Measurements from ENCODE around the gene S100A13.
"Not testable (repeated sequence)": the region's sequence is repeated elsewhere in the genome, so short reads cannot be mapped to it uniquely, and the experiment has no call there.

S100A13 gene

DNA sequence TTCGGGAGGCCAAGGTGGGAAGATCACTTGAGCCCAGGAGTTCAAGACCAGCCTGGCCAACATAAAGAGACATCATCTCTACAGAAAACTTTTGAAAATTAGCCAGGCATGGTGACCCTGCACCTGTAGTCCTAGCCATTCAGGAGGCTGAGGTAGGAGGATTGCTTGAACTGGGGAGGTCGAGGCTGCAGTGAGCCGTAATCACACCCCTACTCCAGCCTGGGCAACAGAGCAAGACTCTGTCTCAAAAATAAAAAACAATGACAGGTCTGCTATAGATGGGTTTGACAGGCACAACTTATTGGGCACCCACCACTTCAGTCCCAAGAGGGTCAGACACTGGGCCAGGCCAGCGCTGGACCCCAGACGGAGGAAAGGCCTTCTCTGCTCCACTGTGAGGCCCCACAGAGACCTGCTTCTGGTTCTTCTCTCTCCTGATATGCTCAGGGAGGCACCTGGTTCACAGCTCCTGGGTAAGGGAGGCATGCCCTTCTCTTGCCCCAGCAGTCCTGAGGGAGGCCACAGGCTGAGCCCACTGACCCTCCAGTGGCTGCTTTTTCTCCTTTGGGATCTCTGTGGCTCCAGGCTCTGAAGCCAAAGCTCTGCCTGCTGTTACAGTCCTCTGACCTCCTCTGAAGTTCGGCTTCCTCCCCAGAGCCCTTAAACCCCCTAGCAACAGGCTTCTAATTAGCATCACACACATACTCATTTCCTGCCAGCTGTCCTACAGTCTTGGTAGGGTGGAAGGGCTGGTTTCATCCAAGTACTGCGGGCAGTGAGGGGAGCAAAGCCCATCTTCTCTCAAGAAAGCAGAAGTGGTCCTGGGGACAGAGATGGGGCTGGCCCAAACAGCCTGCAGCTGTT, 28.8 kb downstream of the S100A13 start:
- peak; percentile 99 for DNase-seq

DNA sequence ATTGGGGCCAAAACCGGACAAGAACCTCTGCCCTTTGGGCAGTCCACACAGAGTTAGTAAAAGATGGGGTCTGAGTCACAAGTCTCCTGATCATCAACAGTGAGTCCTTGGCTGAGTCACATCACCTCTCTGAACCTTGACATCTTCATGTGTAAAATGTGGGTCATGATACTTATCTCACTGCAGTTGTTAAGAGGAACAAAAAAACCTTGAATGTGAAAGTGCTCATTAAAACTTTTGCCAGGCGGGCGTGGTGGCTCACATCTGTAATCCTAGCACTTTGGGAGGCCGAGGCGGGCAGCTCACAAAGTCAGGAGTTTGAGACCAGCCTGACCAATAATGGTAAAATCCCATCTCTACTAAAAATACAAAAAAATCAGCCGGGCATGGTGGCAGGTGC, 30.1 kb downstream of the S100A13 start:
- DNase-seq = no peak

DNA sequence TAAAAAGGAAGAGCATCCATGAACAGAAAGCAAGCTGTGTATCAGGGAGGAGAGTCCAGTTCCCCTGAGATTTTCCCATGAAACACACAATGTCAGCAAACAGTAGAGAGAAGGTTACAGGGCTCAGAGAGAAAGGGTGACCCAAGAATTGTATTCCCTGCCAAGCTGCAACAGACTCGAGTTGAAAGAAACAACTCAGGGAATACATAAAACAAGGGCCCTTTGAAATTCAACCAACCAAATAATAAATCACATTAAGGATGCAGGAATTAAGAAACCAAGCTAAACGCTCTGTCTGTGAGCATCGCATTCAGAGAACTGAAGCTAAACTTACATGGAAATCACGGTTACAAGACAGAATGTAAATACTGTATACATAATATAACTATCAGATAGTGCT, 34.6 kb downstream of the S100A13 start:
- DNase-seq = no peak

DNA sequence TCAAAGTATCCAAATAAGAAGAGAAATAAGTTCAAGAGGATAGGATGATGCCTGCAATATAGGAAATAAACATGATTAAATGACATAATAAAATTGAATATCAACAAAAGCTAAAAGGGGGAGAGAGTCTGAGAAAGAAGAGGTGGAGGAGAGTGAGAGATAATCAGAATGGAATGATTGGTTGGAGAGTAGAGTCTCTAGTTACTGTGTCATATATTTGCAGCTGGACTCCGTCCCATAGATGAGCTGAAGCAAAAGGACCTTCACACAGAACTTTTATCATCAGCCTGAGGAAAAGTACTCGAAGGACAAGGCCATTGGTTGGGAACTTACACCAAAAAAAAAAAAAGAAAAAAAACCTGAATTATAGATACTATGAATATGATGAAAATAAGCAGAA, 38.8 kb downstream of the S100A13 start:
- no peak for DNase-seq

DNA sequence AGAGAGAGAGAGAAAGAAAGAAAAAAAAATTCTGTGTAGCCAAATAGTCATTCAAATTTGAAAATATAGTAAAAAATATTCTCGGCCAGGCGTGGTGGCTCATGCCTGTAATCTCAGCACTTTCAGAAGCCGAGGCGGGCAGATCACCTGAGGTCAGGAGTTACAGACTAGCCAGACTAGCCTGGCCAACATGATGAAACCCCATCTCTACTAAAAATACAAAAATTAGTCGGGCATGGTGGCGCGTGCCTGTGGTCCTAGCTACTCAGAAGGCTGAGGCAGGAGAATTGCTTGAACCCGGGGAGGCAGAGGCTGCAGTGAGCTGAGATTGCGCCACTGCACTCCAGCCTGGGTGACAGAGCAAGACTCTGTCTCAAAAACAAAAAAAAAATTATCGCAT, 39.3 kb downstream of the S100A13 start:
- DNase-seq = not testable (repeated sequence)

DNA sequence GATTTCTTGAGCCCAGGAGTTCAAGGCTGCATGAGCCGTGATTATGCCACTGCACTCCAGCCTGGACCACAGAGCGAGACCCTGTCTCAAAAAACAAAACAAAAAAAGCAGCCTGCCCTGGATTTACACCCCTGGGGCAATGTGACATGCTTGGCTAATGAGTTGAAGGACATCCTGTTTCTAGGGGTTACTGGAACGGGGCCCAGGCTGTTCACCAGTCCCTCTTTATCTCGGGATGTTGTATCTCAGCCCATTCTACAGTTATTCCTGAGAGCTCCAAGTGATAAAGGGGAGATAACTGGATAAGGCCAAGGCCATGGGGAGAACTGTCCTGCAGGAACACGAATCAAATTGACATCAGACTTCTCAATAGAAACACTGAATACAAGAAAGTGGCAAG, 40.0 kb downstream of the S100A13 start:
- no peak for DNase-seq

DNA sequence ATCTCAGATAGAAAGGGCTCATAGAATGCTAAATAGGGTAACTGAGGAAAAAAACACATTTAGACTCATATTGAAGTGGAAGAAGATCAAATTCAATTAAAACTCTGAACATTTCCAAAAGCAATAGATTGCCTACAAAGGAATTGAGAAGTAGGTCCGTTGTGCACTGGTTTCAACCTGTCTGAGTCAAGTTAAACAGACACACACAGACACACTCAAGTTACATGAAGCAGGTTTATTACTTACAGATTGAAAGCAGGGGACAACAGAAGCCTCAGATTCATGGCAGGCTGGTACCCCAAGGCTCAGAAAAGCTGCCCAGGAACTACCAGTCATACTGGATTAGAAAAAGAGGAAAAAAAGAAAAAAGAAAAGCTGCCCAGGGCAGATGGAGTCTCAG, 41.0 kb downstream of the S100A13 start:
- DNase-seq = no peak

DNA sequence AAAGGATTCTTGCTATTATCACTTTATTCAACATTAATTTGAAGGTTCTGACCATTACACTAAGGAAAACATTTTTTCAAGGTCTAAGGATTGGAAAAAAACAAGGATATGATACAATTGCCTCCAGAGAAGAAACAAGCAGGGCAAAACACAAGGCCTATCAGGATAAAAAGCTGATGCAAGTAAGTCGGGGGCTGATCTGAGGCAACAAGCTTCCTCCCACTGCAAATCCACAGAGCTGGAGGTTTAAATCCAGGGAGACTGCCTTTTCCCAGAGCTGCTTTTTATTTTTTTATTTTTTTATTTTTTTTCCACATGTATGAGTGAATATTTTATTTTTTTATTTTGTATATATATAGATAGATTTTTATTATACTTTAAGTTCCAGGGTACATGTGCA, 42.3 kb downstream of the S100A13 start:
- no peak for DNase-seq

DNA sequence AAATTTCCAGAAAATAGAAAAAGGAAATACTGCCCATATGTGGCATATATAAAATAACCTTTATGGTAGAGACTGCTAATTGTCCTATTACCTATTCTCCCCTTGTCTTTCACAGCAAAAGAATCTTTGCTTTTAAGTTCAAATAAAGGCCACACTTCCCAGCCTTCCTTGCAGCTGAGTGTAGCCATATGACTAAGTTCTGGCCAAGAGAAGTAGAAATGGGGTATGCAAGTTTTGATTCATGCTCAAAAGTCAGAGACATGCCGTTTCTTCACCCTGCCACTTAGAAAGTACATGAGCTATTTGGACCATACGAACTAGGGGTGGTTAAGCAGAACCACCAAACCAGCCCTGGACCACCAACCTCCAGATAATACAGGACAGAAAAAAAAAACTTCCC, 43.3 kb downstream of the S100A13 start:
- DNase-seq = no peak

DNA sequence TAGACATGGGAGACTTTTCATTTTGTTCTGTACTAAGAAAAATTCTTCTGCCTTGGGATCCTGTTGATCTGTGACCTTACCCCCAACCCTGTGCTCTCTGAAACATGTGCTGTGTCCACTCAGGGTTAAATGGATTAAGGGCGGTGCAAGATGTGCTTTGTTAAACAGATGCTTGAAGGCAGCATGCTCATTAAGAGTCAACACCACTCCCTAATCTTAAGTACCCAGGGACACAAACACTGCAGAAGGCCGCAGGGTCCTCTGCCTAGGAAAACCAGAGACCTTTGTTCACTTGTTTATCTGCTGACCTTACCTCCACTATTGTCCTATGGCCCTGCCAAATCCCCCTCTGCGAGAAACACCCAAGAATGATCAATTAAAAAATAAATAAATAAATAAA, 43.8 kb downstream of the S100A13 start:
- not testable (repeated sequence) for DNase-seq

DNA sequence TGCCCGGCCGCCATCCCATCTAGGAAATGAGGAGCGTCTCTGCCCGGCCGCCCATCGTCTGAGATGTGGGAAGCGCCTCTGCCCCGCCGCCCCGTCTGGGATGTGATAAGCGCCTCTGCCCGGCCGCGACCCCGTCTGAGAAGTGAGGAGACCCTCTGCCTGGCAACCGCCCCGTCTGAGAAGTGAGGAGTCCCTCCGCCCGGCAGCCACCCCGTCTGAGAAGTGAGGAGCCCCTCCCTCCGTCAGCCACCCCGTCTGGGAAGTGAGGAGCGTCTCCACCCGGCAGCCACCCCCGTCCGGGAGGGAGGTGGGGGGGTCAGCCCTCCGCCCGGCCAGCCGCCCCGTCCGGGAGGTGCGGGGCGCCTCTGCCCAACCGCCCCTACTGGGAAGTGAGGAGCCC, 44.5 kb downstream of the S100A13 start:
- not testable (repeated sequence) for DNase-seq

DNA sequence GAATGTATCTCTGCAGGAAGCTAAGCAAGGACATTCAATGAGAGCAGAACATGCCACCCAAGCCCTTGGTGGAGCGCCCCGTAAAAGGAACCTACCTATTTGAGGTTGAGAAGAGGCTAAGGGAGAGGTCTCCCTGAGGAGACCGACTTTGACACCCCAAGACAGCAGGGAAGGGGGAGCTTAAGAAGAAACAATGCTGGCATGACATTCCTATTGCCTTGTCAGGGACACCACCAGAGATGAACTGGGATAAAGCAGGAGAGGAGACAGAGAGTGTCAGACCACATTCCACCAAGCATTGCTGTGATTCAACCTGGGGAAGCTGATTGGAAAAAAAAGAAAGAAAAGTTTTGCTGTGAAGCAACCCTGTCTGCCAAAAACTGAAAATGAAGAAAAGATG, 48.4 kb downstream of the S100A13 start:
- DNase-seq = no peak

DNA sequence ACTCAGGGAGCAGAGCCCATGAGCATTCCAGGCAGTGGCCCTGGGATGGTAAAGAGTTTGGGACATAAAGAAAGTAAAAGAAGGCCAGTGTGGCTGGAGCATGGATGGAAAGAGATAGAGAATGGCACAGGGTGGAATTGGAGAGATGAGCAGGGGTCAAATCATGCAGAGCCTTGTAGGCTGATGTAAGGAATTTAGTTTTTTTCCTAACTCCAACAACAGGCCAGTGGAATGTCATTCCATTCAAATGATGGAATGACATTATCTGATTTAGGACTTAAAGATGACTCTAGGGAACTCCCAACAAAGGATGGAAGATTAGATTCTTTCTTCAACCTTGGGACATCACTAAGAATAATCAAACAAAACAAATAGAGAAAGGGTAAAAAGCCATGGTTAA, 48.8 kb downstream of the S100A13 start:
- DNase-seq = no peak

DNA sequence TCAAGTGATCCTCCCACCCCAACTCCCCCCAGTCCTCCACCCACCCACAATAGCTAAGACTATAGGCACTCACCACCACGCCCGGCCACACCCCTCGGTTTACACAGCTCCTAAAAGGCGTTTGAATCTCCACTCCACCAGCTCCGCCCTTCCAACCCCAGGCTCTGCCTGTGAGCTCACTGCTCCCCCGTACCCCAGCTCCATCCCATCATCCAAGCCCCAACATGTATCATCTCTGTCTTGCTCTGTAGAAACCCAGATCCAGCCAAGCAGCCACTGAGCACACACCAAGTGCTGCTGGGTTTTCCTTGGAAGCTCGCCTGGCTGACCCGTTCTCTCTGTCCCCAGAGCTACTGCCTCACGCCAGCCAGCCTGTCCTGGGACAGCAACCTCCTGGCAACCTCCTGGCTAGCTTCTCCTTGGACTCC, 49.7 kb downstream of the S100A13 start:
- no peak for DNase-seq

DNA sequence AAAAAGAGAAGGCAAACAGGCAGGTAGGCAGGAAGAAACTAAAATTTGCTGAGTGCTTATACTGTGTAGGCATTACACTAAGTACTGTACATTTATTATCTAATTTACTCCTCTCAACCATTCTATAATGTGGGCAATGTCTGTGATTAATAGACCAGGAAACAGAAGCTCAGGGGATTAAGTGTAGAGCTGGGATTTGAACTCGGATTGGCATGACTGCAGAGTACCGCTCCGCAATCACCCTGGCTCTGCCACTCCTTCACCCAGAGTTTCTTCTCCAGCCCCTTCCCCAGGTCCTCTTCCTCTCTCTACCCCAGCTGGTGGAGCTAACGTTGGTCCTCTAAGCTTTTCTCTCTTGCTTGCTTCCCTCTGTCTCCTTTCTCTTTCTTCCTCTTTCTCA, 50.2 kb downstream of the S100A13 start:
- peak in 1 of 2 experiments; percentile 13 for DNase-seq

DNA sequence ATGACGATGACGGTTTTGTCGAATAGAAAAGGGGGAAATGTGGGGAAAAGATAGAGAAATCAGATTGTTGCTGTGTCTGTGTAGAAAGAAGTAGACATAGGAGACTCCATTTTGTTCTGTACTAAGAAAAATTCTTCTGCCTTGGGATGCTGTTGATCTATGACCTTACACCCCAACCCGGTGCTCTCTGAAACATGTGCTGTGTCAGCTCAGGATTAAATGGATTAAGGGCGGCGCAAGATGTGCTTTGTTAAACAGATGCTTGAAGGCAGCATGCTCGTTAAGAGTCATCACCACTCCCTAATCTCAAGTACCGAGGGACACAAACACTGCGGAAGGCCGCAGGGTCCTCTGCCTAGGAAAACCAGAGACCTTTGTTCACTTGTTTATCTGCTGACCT, 51.8 kb downstream of the S100A13 start:
- not testable (repeated sequence) for DNase-seq

DNA sequence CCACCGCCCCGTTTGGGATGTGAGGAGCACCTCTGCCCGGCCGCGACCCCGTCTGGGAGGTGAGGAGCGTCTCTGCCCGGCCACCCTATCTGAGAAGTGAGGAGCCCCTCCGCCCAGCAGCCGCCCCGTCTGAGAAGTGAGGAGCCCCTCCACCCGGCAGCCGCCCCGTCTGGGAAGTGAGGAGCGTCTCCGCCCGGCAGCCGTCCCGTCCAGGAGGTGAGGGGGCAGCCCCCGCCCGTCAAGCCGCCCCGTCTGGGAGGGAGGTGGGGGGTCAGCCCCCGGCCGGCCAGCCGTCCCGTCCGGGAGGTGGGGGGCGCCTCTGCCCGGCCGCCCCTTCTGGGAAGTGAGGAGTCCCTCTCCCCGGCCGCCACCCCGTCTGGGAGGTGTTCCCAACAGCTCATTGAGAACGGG, 52.2 kb downstream of the S100A13 start:
- DNase-seq = not testable (repeated sequence)

DNA sequence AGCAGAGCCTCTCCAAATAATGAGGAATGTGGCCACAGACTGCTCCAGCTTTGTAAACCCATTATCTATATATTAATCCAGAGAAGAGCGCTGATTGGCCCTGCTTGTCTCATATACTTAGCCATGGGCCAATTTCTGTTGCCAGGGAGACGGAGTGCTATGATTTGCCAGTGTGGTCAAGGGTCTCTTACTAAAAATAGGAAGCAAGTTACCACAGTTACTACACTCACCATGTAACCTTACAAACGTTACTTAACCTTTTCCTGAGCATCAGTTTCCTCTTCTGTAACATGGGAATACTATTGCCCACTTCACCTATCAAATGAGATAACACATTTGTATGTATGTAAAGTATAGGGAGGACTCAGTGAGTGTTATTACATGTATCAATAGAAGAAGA, 54.0 kb downstream of the S100A13 start:
- no peak for DNase-seq

DNA sequence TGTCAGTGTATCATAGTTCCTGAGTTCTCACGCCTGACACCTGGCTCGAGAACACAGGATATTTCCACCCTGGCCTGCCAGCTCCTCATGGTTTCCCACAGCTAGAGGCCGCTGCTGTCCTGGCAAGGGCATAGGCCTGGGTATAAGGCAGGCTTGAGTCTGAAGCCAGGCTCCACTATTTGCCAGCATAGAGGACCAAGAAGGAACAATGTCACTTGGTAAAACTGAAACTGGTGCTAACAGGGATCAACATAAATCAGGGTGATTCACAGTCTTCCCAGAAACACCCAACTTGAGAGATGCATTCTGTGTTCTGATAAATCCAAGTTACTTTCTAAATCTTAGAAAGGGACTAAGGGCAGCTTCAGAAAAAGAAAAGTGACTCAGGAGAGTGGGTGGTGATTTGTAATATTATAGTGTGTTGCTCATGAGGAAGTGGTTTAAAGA, 54.7 kb downstream of the S100A13 start:
- peak; percentile 52 to 54 for DNase-seq

DNA sequence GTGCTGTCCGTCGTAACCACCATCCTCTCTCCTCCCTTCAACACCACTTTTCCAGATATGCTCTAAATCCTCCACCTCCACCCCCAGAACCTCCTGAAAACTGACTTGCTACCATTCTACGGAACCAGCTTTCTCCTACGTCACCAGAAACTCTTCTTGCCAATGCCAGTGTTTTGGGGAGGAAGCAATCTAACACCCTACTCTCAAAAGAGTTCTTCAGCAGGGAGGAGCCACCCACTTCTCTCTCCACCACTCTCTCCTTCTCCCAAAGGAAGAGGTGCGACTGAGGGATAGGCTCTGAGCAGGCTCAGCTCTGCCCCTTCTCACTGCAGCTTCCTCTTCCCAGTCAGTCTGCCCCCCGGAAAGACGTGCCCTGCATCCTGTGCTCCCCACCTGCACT, 55.6 kb downstream of the S100A13 start:
- no peak for DNase-seq

DNA sequence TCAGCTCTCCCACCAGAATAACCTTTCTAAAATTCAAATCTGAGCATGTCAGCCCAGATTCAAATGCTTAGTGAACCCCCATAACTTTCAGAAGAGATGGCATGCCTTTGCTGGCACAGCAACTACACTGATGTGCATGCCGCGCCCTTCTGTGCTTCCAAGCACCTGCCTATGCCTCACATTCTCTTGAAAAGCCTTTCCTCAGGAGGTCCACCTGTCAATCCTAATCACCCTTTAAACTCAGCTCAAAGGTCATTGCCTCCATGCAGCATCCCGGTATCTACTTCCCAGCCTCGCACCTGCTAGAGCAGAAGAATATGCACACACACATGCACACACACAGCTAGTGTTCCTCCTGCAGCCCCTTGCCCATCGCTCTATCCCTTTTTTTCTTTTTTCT, 56.4 kb downstream of the S100A13 start:
- no peak for DNase-seq

DNA sequence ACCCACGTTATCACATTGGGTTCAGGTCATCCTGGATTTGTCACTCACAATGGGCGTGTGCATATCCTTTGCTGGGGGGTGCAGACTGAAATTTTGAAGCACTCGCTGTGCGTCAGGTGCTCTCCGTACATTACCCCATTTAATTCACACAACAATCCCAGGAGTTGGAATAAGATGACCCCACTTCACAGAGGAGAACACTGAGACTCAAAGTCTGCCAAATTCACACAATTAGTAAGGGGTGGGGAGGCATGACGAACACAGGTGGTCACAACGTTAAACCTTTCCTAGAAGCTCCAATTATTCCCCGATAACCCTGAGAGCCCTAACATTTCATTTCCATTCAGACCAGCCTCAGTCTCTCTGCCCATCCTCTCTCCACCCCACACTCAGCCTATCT, 57.8 kb downstream of the S100A13 start:
- DNase-seq = no peak
